GM19395 (cell line): ENCODE results near the gene DRD2.
"Not testable (repeated sequence)": the region's sequence is repeated elsewhere in the genome, so short reads cannot be mapped to it uniquely, and the experiment has no call there.

Experiments used
- ATAC-seq: cut with Tn5 transposase; IDR thresholded peaks from one replicate; pipeline ENCODE4 v1.9.1; 2021; ENCODE audit warnings: mild to moderate bottlenecking, moderate library complexity; ENCODE audit not compliant: unreplicated experiment

The DRD2 gene

GRCh38 chr11:113475160-113475761 lies at the start of gene DRD2:
Gene DRD2, minus strand, starts transcription at chr11:113475398. Its CDS starts 50,747 bp downstream, at chr11:113424651.
- no peak for ATAC-seq

GRCh38 chr11:113523906-113524305 lies 48.7 kb upstream of the DRD2 start:
- ATAC-seq, result not testable (repeated sequence)

GRCh38 chr11:113521737-113522517 lies 46.7 kb upstream of the DRD2 start:
- no peak for ATAC-seq

GRCh38 chr11:113519989-113520613 lies 44.9 kb upstream of the DRD2 start:
- no peak for ATAC-seq

- ATAC-seq, result no peak
Measured at GRCh38 chr11:113518716-113519495, 43.7 kb upstream of the DRD2 start.

GRCh38 chr11:113517361-113517760 lies 42.2 kb upstream of the DRD2 start:
- ATAC-seq, result no peak

- ATAC-seq, result no peak
Measured at GRCh38 chr11:113514856-113515255, 39.7 kb upstream of the DRD2 start.

GRCh38 chr11:113507341-113507740 lies 32.1 kb upstream of the DRD2 start:
- no peak for ATAC-seq

- ATAC-seq, result no peak
Measured at GRCh38 chr11:113506893-113507292, 31.7 kb upstream of the DRD2 start.

GRCh38 chr11:113506461-113506860 lies 31.3 kb upstream of the DRD2 start:
- ATAC-seq, result no peak

- ATAC-seq, result no peak
Measured at GRCh38 chr11:113505541-113506375, 30.6 kb upstream of the DRD2 start.

- no peak for ATAC-seq
Measured at GRCh38 chr11:113505046-113505445, 29.8 kb upstream of the DRD2 start.

- ATAC-seq, result no peak
Measured at GRCh38 chr11:113504586-113504985, 29.4 kb upstream of the DRD2 start.

GRCh38 chr11:113504071-113504470 lies 28.9 kb upstream of the DRD2 start:
- ATAC-seq, result no peak

- no peak for ATAC-seq
Measured at GRCh38 chr11:113497066-113497910, 22.1 kb upstream of the DRD2 start.

- ATAC-seq, result no peak
Measured at GRCh38 chr11:113496026-113496651, 20.9 kb upstream of the DRD2 start.

- no peak for ATAC-seq
Measured at GRCh38 chr11:113494021-113494420, 18.8 kb upstream of the DRD2 start.

GRCh38 chr11:113493206-113493605 lies 18.0 kb upstream of the DRD2 start:
- ATAC-seq, result no peak

GRCh38 chr11:113488931-113489351 lies 13.7 kb upstream of the DRD2 start:
- ATAC-seq, result no peak
